ENCODE results near the gene FAM20C.

DNA sequence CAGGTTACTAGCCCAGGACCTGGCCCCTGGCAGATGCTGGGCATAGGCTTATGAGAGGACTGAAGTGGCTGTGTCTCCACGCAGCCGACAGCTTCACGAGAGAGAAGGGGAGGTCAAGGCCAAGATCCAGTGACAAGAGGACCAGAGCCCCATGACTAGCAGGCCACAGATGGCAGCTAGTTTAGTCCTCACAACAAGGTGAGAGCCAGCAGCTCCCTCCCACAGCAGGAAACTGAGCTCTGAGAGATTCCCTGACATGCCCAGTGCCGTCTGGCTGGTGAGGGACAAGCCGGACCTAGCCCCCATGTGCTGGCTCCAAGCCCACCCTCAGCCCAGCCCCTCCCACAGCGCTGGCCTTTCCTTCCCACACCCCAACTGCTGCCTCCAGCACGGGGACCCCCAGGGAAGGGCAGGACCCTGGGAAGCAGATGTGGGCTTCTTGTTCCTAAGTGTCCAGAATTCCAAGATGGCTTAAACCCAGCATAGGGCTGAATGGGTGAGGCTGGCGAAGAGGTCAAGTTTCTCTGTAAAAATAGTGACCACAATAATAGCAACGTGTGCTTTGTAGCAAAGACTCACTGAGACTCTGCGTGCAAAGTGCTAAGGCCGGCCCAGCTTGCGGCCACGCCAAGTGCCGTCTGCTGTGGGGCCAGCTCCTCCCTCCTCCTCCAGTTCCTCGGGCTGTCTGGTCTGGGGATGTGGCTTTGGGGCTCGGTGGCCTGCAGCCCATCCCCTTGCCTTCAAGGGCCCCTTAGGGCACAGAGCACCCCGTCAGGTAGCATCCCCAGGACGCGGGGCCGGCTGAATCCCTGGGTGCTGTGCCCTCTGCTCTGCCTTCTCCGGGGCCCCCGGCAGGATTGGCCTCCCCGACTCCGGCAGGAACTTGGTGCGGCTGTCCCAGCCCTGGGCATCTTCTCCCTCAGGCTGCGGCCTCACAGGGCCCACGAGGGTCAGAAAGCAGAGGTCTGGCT lies 7.8 kb upstream of the FAM20C start:
- TF ChIP-seq, protein P1, sequence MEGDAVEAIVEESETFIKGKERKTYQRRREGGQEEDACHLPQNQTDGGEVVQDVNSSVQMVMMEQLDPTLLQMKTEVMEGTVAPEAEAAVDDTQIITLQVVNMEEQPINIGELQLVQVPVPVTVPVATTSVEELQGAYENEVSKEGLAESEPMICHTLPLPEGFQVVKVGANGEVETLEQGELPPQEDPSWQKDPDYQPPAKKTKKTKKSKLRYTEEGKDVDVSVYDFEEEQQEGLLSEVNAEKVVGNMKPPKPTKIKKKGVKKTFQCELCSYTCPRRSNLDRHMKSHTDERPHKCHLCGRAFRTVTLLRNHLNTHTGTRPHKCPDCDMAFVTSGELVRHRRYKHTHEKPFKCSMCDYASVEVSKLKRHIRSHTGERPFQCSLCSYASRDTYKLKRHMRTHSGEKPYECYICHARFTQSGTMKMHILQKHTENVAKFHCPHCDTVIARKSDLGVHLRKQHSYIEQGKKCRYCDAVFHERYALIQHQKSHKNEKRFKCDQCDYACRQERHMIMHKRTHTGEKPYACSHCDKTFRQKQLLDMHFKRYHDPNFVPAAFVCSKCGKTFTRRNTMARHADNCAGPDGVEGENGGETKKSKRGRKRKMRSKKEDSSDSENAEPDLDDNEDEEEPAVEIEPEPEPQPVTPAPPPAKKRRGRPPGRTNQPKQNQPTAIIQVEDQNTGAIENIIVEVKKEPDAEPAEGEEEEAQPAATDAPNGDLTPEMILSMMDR (conservative IDR thresholded peaks at IDR 0.05 in 1 of 2, IDR thresholded peaks at IDR 0.05 in 1 of 2; ENCODE audit: extremely low read depth in 1 of 2, insufficient read depth in 1 of 2, low read depth in 1 of 2, low read length in 2 of 2): no peak
- TF ChIP-seq EZH2 (IDR thresholded peaks at IDR 0.05; ENCODE audit: borderline replicate concordance, low read length): no peak

All from mammary epithelial cell (primary cell).